ENCODE results near the gene ETV1.

DNA sequence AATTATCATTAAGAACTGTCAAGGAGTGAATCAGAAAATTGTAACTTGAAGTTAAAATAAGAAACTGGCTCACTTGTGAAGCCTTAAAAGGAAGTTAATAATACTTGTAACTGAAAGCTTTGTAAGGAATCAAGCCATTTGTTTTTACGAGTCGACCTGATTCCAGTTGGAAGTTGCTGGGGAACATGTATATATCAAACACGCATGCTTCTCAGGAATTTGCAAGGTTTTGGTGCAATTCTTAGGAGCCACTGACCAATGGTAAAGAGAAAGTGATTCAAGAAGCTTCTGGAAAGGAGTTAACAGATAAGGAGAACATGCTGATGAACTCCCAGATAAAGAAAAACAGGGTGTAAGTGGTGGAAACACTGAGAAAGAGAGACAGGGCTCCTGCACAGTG lies 56.4 kb downstream of the ETV1 start:
- TF ChIP-seq, protein P1, sequence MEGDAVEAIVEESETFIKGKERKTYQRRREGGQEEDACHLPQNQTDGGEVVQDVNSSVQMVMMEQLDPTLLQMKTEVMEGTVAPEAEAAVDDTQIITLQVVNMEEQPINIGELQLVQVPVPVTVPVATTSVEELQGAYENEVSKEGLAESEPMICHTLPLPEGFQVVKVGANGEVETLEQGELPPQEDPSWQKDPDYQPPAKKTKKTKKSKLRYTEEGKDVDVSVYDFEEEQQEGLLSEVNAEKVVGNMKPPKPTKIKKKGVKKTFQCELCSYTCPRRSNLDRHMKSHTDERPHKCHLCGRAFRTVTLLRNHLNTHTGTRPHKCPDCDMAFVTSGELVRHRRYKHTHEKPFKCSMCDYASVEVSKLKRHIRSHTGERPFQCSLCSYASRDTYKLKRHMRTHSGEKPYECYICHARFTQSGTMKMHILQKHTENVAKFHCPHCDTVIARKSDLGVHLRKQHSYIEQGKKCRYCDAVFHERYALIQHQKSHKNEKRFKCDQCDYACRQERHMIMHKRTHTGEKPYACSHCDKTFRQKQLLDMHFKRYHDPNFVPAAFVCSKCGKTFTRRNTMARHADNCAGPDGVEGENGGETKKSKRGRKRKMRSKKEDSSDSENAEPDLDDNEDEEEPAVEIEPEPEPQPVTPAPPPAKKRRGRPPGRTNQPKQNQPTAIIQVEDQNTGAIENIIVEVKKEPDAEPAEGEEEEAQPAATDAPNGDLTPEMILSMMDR (conservative IDR thresholded peaks at IDR 0.05), result no peak
- no peak for TF ChIP-seq ZFX (IDR thresholded peaks at IDR 0.05)
